Measurements from ENCODE around the gene MEF2C. TPM values are rescaled to one million over a fixed set of nuclear protein-coding genes. Genes with fewer than 3 reads are reported as not detected.

Gene MEF2C
- total RNA-seq, 1 donor from 2014 or later, result 0.26 TPM

DNA sequence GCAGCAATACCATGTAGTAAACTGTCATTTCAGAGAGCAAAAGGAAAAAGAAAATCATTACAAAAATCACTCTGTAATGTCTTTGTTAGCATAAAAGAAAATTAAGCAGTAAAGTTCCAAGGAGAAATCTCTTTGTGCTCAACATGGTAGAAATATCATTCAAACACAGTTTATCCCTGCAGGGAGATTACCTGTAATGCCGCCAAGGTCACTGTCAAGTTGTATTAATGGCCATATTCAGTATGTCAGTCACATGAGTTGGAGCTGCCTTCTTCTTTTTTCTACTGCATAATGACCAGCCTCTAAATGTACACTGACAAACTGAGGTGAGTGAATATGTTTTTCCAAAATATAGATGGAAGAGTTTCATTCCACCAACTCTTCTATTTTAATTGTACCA lies 36.5 kb downstream of the MEF2C start:
- no peaks in the 10 kb centered on the region for H3K27me3 ChIP-seq
- H2AFZ ChIP-seq (replicated peaks), result no peak overlapping the region
- no peaks in the 10 kb centered on the region for H3K79me2 ChIP-seq (ENCODE audit: low read depth)
- Mint-ChIP-seq H3K9me3 (no peaks in the 10 kb centered on the region), H3K36me3 (no peaks in the 10 kb centered on the region), H3K27me3 (ENCODE audit: insufficient read depth, low read depth) (no peaks in the 10 kb centered on the region), H3K4me3 (no peak overlapping the region), H3K27ac (no peak overlapping the region), H3K4me1 (no peaks in the 10 kb centered on the region)
- H3F3A ChIP-seq (ENCODE audit: low read depth), result no peaks in the 10 kb centered on the region
- DNase-seq (ENCODE audit: low spot score), result no peak
- H3K9ac ChIP-seq, result no peak overlapping the region
- TF ChIP-seq, protein P1, sequence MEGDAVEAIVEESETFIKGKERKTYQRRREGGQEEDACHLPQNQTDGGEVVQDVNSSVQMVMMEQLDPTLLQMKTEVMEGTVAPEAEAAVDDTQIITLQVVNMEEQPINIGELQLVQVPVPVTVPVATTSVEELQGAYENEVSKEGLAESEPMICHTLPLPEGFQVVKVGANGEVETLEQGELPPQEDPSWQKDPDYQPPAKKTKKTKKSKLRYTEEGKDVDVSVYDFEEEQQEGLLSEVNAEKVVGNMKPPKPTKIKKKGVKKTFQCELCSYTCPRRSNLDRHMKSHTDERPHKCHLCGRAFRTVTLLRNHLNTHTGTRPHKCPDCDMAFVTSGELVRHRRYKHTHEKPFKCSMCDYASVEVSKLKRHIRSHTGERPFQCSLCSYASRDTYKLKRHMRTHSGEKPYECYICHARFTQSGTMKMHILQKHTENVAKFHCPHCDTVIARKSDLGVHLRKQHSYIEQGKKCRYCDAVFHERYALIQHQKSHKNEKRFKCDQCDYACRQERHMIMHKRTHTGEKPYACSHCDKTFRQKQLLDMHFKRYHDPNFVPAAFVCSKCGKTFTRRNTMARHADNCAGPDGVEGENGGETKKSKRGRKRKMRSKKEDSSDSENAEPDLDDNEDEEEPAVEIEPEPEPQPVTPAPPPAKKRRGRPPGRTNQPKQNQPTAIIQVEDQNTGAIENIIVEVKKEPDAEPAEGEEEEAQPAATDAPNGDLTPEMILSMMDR (IDR thresholded peaks at IDR 0.05), result no peak
- TF ChIP-seq EZH2 (IDR thresholded peaks at IDR 0.05), result no peak
- no peak for TF ChIP-seq EZH2phosphoT487 (IDR thresholded peaks at IDR 0.05)
- H3K27ac ChIP-seq, result no peak overlapping the region
- no peaks in the 10 kb centered on the region for H4K20me1 ChIP-seq (ENCODE audit: low read depth)
- H3K4me2 ChIP-seq, result no peak overlapping the region
- no peaks in the 10 kb centered on the region for H3K9me3 ChIP-seq (ENCODE audit: low read depth)
- H3K36me3 ChIP-seq, result no peaks in the 10 kb centered on the region
- H3K4me1 ChIP-seq, result no peaks in the 10 kb centered on the region
- H3K4me3 ChIP-seq, result no peak overlapping the region

DNA sequence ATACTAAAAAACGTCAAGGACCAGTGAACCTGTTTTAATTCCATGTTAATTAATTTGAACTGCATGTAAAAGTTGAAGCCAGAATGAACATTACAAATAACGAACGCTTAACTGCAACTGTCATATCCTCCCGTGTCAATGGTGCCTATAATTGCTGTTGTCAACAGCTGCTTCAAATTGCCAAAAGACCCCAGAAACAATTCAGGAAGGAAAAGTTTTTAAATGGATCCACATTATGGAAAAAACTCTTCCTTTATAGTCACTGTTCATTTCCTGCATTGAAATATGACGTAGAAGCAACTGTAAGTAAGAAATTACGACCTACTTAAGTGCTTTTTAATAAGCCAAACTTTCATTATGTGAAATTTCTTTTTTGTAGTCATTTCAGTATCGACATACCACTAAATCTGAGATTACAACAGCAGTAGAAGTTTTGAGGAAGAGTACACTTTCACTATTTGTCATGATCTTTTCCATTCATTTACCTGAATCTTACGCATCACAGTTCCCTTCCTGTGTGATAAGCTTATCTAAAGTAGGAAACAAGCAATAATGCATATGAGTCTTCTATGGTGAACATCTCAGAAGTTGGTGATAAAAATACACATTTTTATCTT lies 37.8 kb downstream of the MEF2C start:
- no peak for DNase-seq (ENCODE audit: low spot score)
- Histone ChIP-seq H3F3A (ENCODE audit: low read depth) (no peaks in the 10 kb centered on the region), H3K79me2 (ENCODE audit: low read depth) (no peaks in the 10 kb centered on the region), H3K9ac (no peak overlapping the region), H3K4me3 (no peak overlapping the region), H4K20me1 (ENCODE audit: low read depth) (no peaks in the 10 kb centered on the region), H3K27ac (no peak overlapping the region), H3K4me1 (no peaks in the 10 kb centered on the region), H3K9me3 (ENCODE audit: low read depth) (no peaks in the 10 kb centered on the region), H2AFZ (replicated peaks) (no peak overlapping the region), H3K36me3 (no peaks in the 10 kb centered on the region), H3K4me2 (no peak overlapping the region), H3K27me3 (no peaks in the 10 kb centered on the region)
- Mint-ChIP-seq H3K27ac (no peak overlapping the region), H3K4me3 (no peak overlapping the region), H3K9me3 (no peaks in the 10 kb centered on the region), H3K4me1 (no peaks in the 10 kb centered on the region), H3K36me3 (no peaks in the 10 kb centered on the region), H3K27me3 (ENCODE audit: insufficient read depth, low read depth) (no peaks in the 10 kb centered on the region)
- TF ChIP-seq, protein P1 (IDR thresholded peaks at IDR 0.05), result no peak
- TF ChIP-seq EZH2phosphoT487 (IDR thresholded peaks at IDR 0.05) (no peak), EZH2 (IDR thresholded peaks at IDR 0.05) (no peak)

DNA sequence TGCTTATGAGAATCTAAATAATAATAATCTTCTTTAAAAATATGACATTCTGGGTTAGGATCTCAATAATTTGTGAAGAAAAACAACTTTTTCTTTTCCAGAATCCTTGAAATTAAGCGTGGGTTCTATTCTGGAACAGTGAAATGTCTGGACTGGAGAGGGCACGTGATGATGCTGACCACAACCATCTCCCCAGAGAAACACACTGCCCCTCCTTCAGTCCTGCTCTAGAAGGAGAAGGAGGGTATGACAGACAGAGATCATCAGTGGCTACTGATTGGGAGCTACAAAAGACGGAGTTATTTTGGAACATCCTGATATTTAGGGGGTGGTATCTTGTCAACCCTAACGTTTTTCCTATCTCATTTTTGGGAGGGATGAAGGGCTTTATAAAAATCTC lies 40.2 kb downstream of the MEF2C start:
- no peaks in the 10 kb centered on the region for H3K36me3 ChIP-seq
- H3K4me1 ChIP-seq, result no peaks in the 10 kb centered on the region
- no peaks in the 10 kb centered on the region for H3K27me3 ChIP-seq
- Mint-ChIP-seq H3K27me3 (ENCODE audit: insufficient read depth, low read depth) (no peaks in the 10 kb centered on the region), H3K4me3 (no peak overlapping the region), H3K27ac (no peak overlapping the region), H3K9me3 (no peaks in the 10 kb centered on the region), H3K36me3 (no peaks in the 10 kb centered on the region), H3K4me1 (no peaks in the 10 kb centered on the region)
- no peak overlapping the region for H3K27ac ChIP-seq
- no peak overlapping the region for H3K9ac ChIP-seq
- H3K79me2 ChIP-seq (ENCODE audit: low read depth), result no peaks in the 10 kb centered on the region
- no peaks in the 10 kb centered on the region for H4K20me1 ChIP-seq (ENCODE audit: low read depth)
- no peak overlapping the region for H3K4me3 ChIP-seq
- TF ChIP-seq EZH2phosphoT487 (IDR thresholded peaks at IDR 0.05), result no peak
- no peak for TF ChIP-seq EZH2 (IDR thresholded peaks at IDR 0.05)
- TF ChIP-seq, protein P1 (IDR thresholded peaks at IDR 0.05), result no peak
- H2AFZ ChIP-seq (replicated peaks), result no peak overlapping the region
- no peaks in the 10 kb centered on the region for H3K9me3 ChIP-seq (ENCODE audit: low read depth)
- no peaks in the 10 kb centered on the region for H3F3A ChIP-seq (ENCODE audit: low read depth)
- DNase-seq (ENCODE audit: low spot score), result no peak
- no peak overlapping the region for H3K4me2 ChIP-seq
